NCI-H2227 (cell line): ENCODE results near the gene ST7L.
A peak's percentile ranks its signal among the peaks of the same experiment; 100 is the strongest.
"Not testable (repeated sequence)": the region's sequence is repeated elsewhere in the genome, so short reads cannot be mapped to it uniquely, and the experiment has no call there.

Source experiments
- DNase-seq: peaks from one replicate; lab custom pipeline; 2025; ENCODE audit not compliant: unreplicated experiment; lab: John Stamatoyannopoulos, UW

The ST7L gene

GRCh38 chr1:112502826-112503225, 116.1 kb downstream of the ST7L start:
- peak; percentile 47 for DNase-seq

GRCh38 chr1:112501810-112502641, 116.9 kb downstream of the ST7L start:
- DNase-seq, result peak; percentile 73

GRCh38 chr1:112496290-112496689, 122.7 kb downstream of the ST7L start:
- no peak for DNase-seq

- DNase-seq, result no peak
Observed at GRCh38 chr1:112493351-112493750, 125.6 kb downstream of the ST7L start.

- DNase-seq, result no peak
Observed at GRCh38 chr1:112492076-112492475, 126.9 kb downstream of the ST7L start.

GRCh38 chr1:112488141-112488540, 130.8 kb downstream of the ST7L start:
- no peak for DNase-seq

- not testable (repeated sequence) for DNase-seq
Observed at GRCh38 chr1:112487686-112488085, 131.3 kb downstream of the ST7L start.

- DNase-seq, result not testable (repeated sequence)
Observed at GRCh38 chr1:112486063-112486462, 132.9 kb downstream of the ST7L start.

- no peak for DNase-seq
Observed at GRCh38 chr1:112478314-112478713, 140.6 kb downstream of the ST7L start.

- DNase-seq, result no peak
Observed at GRCh38 chr1:112477550-112477949, 141.4 kb downstream of the ST7L start.
